ENCODE data around the gene GJB5.

DNA sequence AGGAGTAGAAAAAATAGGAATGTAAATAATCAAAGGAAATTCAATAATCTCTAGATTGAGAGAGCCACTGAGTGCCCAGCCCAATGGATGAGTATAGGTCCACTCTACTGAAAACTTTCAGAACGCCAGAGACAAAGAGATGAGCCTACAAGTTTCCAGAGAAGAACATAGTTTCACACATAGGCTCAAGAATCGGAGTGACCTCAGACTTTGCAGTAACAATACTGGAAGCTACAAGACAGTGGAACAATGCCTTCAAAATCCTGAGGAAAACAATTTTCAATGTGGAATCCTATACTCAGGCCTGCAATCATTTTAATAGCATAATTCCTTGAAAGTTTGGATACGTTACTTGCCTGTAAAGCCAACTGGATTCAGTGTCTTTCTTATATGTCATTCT, 48.9 kb downstream of the GJB5 start:
- TF ChIP-seq, protein P1, sequence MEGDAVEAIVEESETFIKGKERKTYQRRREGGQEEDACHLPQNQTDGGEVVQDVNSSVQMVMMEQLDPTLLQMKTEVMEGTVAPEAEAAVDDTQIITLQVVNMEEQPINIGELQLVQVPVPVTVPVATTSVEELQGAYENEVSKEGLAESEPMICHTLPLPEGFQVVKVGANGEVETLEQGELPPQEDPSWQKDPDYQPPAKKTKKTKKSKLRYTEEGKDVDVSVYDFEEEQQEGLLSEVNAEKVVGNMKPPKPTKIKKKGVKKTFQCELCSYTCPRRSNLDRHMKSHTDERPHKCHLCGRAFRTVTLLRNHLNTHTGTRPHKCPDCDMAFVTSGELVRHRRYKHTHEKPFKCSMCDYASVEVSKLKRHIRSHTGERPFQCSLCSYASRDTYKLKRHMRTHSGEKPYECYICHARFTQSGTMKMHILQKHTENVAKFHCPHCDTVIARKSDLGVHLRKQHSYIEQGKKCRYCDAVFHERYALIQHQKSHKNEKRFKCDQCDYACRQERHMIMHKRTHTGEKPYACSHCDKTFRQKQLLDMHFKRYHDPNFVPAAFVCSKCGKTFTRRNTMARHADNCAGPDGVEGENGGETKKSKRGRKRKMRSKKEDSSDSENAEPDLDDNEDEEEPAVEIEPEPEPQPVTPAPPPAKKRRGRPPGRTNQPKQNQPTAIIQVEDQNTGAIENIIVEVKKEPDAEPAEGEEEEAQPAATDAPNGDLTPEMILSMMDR (IDR thresholded peaks at IDR 0.05), result no peak
- TF ChIP-seq ZFX (IDR thresholded peaks at IDR 0.05; ENCODE audit: borderline replicate concordance), result no peak
